GM21360 (cell line): Measurements from ENCODE around the gene CMTM6.

Source experiments
- ATAC-seq: cut with Tn5 transposase; IDR thresholded peaks from one replicate; pipeline ENCODE4 v1.9.1; 2021; ENCODE audit warnings: mild to moderate bottlenecking, moderate library complexity; ENCODE audit not compliant: unreplicated experiment

The CMTM6 gene

GRCh38 chr3:32448686-32449474, 53.8 kb downstream of the CMTM6 start:
- no peak for ATAC-seq

GRCh38 chr3:32447865-32448400, 54.7 kb downstream of the CMTM6 start:
- ATAC-seq: no peak

GRCh38 chr3:32443478-32443877, 59.2 kb downstream of the CMTM6 start:
- no peak for ATAC-seq

- no peak for ATAC-seq
Measured at GRCh38 chr3:32442766-32443165, 59.9 kb downstream of the CMTM6 start.

GRCh38 chr3:32440611-32441350, 61.9 kb downstream of the CMTM6 start:
- no peak for ATAC-seq

GRCh38 chr3:32439421-32439820, 63.2 kb downstream of the CMTM6 start:
- ATAC-seq: peak; percentile 24

GRCh38 chr3:32438596-32439344, 63.9 kb downstream of the CMTM6 start:
- ATAC-seq: peak; percentile 91

GRCh38 chr3:32437896-32438295, 64.8 kb downstream of the CMTM6 start:
- no peak for ATAC-seq

- ATAC-seq: no peak
Measured at GRCh38 chr3:32436816-32437189, 65.8 kb downstream of the CMTM6 start.

- no peak for ATAC-seq
Measured at GRCh38 chr3:32435911-32436815, 66.5 kb downstream of the CMTM6 start.

- no peak for ATAC-seq
Measured at GRCh38 chr3:32434206-32434605, 68.4 kb downstream of the CMTM6 start.

- no peak for ATAC-seq
Measured at GRCh38 chr3:32432711-32433530, 69.7 kb downstream of the CMTM6 start.

GRCh38 chr3:32432045-32432710, 70.5 kb downstream of the CMTM6 start:
- ATAC-seq: no peak

GRCh38 chr3:32431481-32431880, 71.2 kb downstream of the CMTM6 start:
- no peak for ATAC-seq
